Endothelial cell of umbilical vein (primary cell): Measurements from ENCODE around the gene ASAP2. TPM values are rescaled to one million over a fixed set of nuclear protein-coding genes. Genes with fewer than 3 reads are reported as not detected.

Experiments used
- BruUV-seq: library from RNA; stranded (reverse); fragments of 400-500 nt; replicated peaks from 2 replicates; lab custom pipeline; 2021; lab: Mats Ljungman, UMichigan
- CTCF ChIA-PET: fragments of 300-600, 350-600 bp; sonication (Branson Sonifier 250); formaldehyde crosslinking; loops from one replicate; lab custom pipeline; 2021; ENCODE audit warnings: antibody characterized with exemption, inconsistent platforms; lab: Charles Lee
- POLR2A ChIA-PET: fragments of 300-600, 350-600 bp; sonication (Branson Sonifier 250); formaldehyde crosslinking; loops from one replicate; lab custom pipeline; 2021; ENCODE audit warnings: antibody characterized with exemption, inconsistent platforms; lab: Charles Lee
- DNase-seq: peaks from one replicate; pipeline ENCODE4 v3.0.0-alpha.2; 2011; ENCODE audit warnings: low read depth, low spot score
- FAIRE-seq: peaks from 2 replicates; lab custom pipeline; 2011; peaks lifted over from hg19 to GRCh38; lab: Jason Lieb, UNC
- H2AFZ ChIP-seq: 2 replicates; pipeline ENCODE4 v1.6.0; 2012; ENCODE audit warnings: low read depth, low read length, control low read depth, inconsistent platforms
- H3K27ac ChIP-seq: 2 replicates; pipeline ENCODE4 v1.5.1; 2011; ENCODE audit warnings: low read depth, mild to moderate bottlenecking, control low read depth, low read length, moderate library complexity; ENCODE audit not compliant: insufficient read depth
- H3K27me3 ChIP-seq, 2 experiments: 2 replicates each; pipeline versions ENCODE4 v1.6.0 to v1.6.1; 2011; ENCODE audit warnings: low read length in 2 of 2, mixed read lengths in 1 of 2; ENCODE audit not compliant: control insufficient read depth in 2 of 2, insufficient read depth in 2 of 2
- H3K36me3 ChIP-seq, 2 experiments: 2 replicates in 1 of 2; 3 replicates in 1 of 2; pipeline ENCODE4 v1.5.1; 2011; ENCODE audit warnings: low read length in 2 of 2, mild to moderate bottlenecking in 1 of 2, moderate library complexity in 1 of 2; ENCODE audit not compliant: control insufficient read depth in 2 of 2, insufficient read depth in 2 of 2; ENCODE audit errors: extremely low read depth in 1 of 2
- H3K4me1 ChIP-seq: 3 replicates; pipeline ENCODE4 v1.5.1; 2011; ENCODE audit warnings: mild to moderate bottlenecking, low read length; ENCODE audit not compliant: control insufficient read depth, insufficient read depth; ENCODE audit errors: extremely low read depth
- H3K4me2 ChIP-seq: 2 replicates; pipeline ENCODE4 v1.6.1; 2011; ENCODE audit warnings: low read length, control low read depth, mixed read lengths; ENCODE audit not compliant: insufficient read depth
- H3K4me3 ChIP-seq, 3 experiments: fragments of 200-600 bp in 1 of 3; sonication (generic), shearing (Covaris generic) in 1 of 3; replicated peaks in 1 of 3; 2 replicates each; pipeline ENCODE4 v1.5.1; 2011 to 2016; ENCODE audit warnings: control low read depth in 3 of 3, low read length in 3 of 3, mild to moderate bottlenecking in 2 of 3, inconsistent platforms in 1 of 3, low read depth in 1 of 3, moderate library complexity in 1 of 3; ENCODE audit not compliant: insufficient read depth in 1 of 3
- H3K79me2 ChIP-seq: 2 replicates; pipeline ENCODE4 v1.6.0; 2012; ENCODE audit warnings: low read length, inconsistent platforms; ENCODE audit not compliant: control insufficient read depth, insufficient read depth
- H3K9ac ChIP-seq: replicated peaks from 2 replicates; pipeline ENCODE3; 2011; ENCODE audit warnings: low read length, control low read depth; ENCODE audit not compliant: insufficient read depth; ENCODE audit errors: extremely low read depth
- H3K9me1 ChIP-seq: replicated peaks from 3 replicates; pipeline ENCODE4 v1.6.0; 2011; ENCODE audit warnings: mild to moderate bottlenecking, low read length; ENCODE audit not compliant: control insufficient read depth, insufficient read depth; ENCODE audit errors: extremely low read depth
- H3K9me3 ChIP-seq: replicated peaks from 2 replicates; pipeline ENCODE4 v1.5.1; 2012; ENCODE audit warnings: low read length, inconsistent platforms; ENCODE audit not compliant: control insufficient read depth, insufficient read depth
- H4K20me1 ChIP-seq: replicated peaks from 2 replicates; pipeline ENCODE3; 2011; ENCODE audit warnings: mild to moderate bottlenecking, low read length; ENCODE audit not compliant: control insufficient read depth, insufficient read depth; ENCODE audit errors: extremely low read depth
- EZH2 ChIP-seq: IDR thresholded peaks from 2 replicates; pipeline ENCODE4 v1.6.1; 2012; ENCODE audit warnings: borderline replicate concordance, low read depth, mild to moderate bottlenecking, moderate library complexity, low read length, inconsistent platforms; ENCODE audit not compliant: severe bottlenecking
- FOS ChIP-seq: IDR thresholded peaks from 2 replicates; pipeline ENCODE4 v1.6.1; 2011; ENCODE audit warnings: mild to moderate bottlenecking, low read length, moderate library complexity, borderline replicate concordance; ENCODE audit not compliant: insufficient read depth
- GATA2 ChIP-seq: IDR thresholded peaks from 2 replicates; pipeline ENCODE4 v1.7.0; 2011; ENCODE audit warnings: low read depth, mild to moderate bottlenecking, moderate library complexity, mixed read lengths, low read length; ENCODE audit not compliant: insufficient read length, insufficient read depth
- JUN ChIP-seq: IDR thresholded peaks from 2 replicates; pipeline ENCODE4 v1.6.1; 2011; ENCODE audit warnings: borderline replicate concordance, low read depth; ENCODE audit not compliant: insufficient read length, insufficient read depth
- MYC ChIP-seq: IDR thresholded peaks from one replicate; pipeline ENCODE4 v1.6.1; 2011; ENCODE audit warnings: mild to moderate bottlenecking, low read depth, low read length
- POLR2A ChIP-seq: IDR thresholded peaks from 2 replicates; pipeline ENCODE4 v1.6.1; 2012; ENCODE audit warnings: low read depth, mild to moderate bottlenecking, control low read depth, low read length
- POLR2AphosphoS5 ChIP-seq: IDR thresholded peaks from 2 replicates; pipeline ENCODE4 v1.6.1; 2012; ENCODE audit warnings: low read depth, mild to moderate bottlenecking, control low read depth, low read length, moderate library complexity; ENCODE audit not compliant: insufficient read depth
- dilution Hi-C: fragments of 300-500 bp; cut with MboI; formaldehyde crosslinking; loops from one replicate; pipeline ENCODE4 v1.15.0; 2019; ENCODE audit warnings: low sequenced_read_pairs; ENCODE audit not compliant: extremely low pct_ligation_motif_present
- intact Hi-C: fragments of 100-400 bp; cut with micrococcal nuclease; formaldehyde crosslinking; loops from one replicate; pipeline ENCODE4 v1.10.0; 2022
- polyA plus RNA-seq, 4 experiments: library from polyadenylated mRNA; depleted of rRNA in 3 of 4; stranded (reverse) in 3 of 4; unstranded in 1 of 4; fragments of >200 nt; gene quantifications; 2 replicates each; pipeline versions ENCODE4 v1.2.1 to v1.2.3, GENCODE V29; 2011 to 2012; ENCODE audit warnings: missing spikeins in 1 of 4
- total RNA-seq: library from RNA; stranded (reverse); gene quantifications from 2 replicates; pipeline ENCODE4 v1.2.3, GENCODE V29; 2021
- TF ChIP-seq, protein P1 (sequence below), 2 donors: IDR thresholded peaks; 1 replicate in 1 of 2; 2 replicates in 1 of 2; pipeline ENCODE4 v1.5.1; 2011; ENCODE audit warnings: low read length in 2 of 2, mild to moderate bottlenecking in 2 of 2, moderate library complexity in 2 of 2, control low read depth in 1 of 2, inconsistent platforms in 1 of 2, low read depth in 1 of 2; ENCODE audit not compliant: insufficient read depth in 1 of 2; ENCODE audit errors: extremely low read depth in 1 of 2
- TF ChIP-seq, protein P2 (sequence below): IDR thresholded peaks from 2 replicates; pipeline ENCODE4 v1.6.1; 2011; ENCODE audit not compliant: insufficient read depth, insufficient read length

ASAP2 gene
- total and polyA plus RNA-seq, 2 donors (not counting 3 experiments of a cell fraction or from before 2014, with no cell fraction given): 31.1 to 79.2 TPM

DNA sequence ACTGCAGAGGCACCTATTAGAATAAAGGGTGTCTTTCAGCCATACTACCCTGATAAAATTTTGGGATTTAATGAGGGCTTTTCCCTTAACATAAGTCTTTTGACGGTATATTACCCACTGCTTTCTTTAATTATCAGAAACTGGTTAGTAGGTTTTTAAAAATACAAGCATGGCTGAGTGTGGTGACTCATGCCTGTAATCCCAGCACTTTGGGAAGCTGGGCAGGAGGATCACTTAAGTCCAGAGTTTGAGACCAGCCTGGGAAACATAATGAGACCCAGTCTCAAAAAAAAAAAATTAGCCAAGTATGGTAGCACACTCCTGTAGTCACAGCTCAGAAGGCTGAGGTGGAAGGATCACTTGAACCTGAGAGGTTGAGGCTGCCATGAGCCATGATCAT is 232.9 kb downstream of the ASAP2 start:
- Histone ChIP-seq H2AFZ (no peak overlapping the region), H3K9me3 (no peaks in the 10 kb centered on the region), H3K36me3 (peaks cover 11 to 17% of the 10 kb centered on the region in 2 experiments), H3K4me2 (no peak overlapping the region), H3K27me3 (no peaks in the 10 kb centered on the region), H3K79me2 (no peaks in the 10 kb centered on the region), H3K27ac (no peak overlapping the region), H4K20me1 (no peaks in the 10 kb centered on the region), H3K9me1 (no peaks in the 10 kb centered on the region), H3K4me3 (no peak overlapping the region), H3K9ac (no peak overlapping the region), H3K4me1 (no peaks in the 10 kb centered on the region)
- TF ChIP-seq, protein P1, sequence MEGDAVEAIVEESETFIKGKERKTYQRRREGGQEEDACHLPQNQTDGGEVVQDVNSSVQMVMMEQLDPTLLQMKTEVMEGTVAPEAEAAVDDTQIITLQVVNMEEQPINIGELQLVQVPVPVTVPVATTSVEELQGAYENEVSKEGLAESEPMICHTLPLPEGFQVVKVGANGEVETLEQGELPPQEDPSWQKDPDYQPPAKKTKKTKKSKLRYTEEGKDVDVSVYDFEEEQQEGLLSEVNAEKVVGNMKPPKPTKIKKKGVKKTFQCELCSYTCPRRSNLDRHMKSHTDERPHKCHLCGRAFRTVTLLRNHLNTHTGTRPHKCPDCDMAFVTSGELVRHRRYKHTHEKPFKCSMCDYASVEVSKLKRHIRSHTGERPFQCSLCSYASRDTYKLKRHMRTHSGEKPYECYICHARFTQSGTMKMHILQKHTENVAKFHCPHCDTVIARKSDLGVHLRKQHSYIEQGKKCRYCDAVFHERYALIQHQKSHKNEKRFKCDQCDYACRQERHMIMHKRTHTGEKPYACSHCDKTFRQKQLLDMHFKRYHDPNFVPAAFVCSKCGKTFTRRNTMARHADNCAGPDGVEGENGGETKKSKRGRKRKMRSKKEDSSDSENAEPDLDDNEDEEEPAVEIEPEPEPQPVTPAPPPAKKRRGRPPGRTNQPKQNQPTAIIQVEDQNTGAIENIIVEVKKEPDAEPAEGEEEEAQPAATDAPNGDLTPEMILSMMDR (IDR thresholded peaks at IDR 0.05; ENCODE audit: extremely low read depth in 1 of 2, insufficient read depth in 1 of 2, low read depth in 1 of 2, low read length in 2 of 2): no peak
- TF ChIP-seq MYC (no peak), POLR2A (no peak), GATA2 (no peak), EZH2 (no peak)
- intact Hi-C loops (no loop called here), dilution Hi-C loops (no loop called here)
- BruUV-seq: no TSS peak
- POLR2A ChIA-PET: no interaction called here
- no peak for DNase-seq
- peak; percentile 68 for FAIRE-seq
- CTCF ChIA-PET: no interaction called here

DNA sequence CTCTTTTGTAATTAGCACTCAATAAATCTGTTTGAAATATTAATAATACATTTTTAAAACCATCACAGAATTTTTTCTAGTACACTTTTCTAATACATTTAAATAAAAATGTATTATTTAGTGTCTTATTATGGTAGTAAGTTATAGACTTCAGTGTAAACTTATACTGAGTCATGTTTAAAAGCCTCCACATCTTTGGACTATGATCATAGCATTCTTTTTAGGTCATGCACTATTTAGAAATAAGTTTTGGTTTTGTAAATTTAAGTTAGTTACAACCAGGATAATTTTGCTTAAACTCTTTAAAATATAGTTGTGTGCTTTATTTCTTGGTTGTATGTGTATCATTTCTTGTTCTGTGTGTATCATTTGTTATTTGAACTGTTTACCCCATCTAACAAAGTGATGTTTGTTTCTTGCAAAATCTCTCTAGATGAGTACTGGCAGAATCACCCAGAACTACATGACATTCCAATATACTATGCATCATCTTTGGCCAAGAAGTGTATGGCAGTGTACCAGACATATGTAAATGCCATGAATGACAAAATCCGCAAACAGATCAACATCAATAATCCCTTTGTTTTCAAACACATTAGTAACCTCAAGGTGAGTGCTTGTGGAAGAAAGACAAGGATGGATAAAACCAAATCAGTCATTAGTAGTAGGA is 233.6 kb downstream of the ASAP2 start:
- no peak overlapping the region for H2AFZ ChIP-seq
- intact Hi-C loops: no loop called here
- TF ChIP-seq EZH2: no peak
- TF ChIP-seq, protein P2, sequence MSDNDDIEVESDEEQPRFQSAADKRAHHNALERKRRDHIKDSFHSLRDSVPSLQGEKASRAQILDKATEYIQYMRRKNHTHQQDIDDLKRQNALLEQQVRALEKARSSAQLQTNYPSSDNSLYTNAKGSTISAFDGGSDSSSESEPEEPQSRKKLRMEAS: no peak
- TF ChIP-seq MYC: no peak
- no peak for TF ChIP-seq POLR2A
- no peak for TF ChIP-seq GATA2
- TF ChIP-seq, protein P1 (IDR thresholded peaks at IDR 0.05; ENCODE audit: extremely low read depth in 1 of 2, insufficient read depth in 1 of 2, low read depth in 1 of 2, low read length in 2 of 2): no peak
- no peak for TF ChIP-seq JUN
- TF ChIP-seq FOS: no peak
- TF ChIP-seq POLR2AphosphoS5: no peak
- H3K9ac ChIP-seq: no peak overlapping the region
- ChIA-PET CTCF (no interaction called here), POLR2A (no interaction called here)
- no peak overlapping the region for H3K4me3 ChIP-seq
- H3K9me1 ChIP-seq: no peaks in the 10 kb centered on the region
- H3K27ac ChIP-seq: no peak overlapping the region
- H4K20me1 ChIP-seq: no peaks in the 10 kb centered on the region
- dilution Hi-C loops: no loop called here
- H3K9me3 ChIP-seq: no peaks in the 10 kb centered on the region
- FAIRE-seq (peak; percentile 43), DNase-seq (no peak)
- peaks cover 11 to 15% of the 10 kb centered on the region in 2 experiments for H3K36me3 ChIP-seq
- no peak overlapping the region for H3K4me2 ChIP-seq
- H3K4me1 ChIP-seq: no peaks in the 10 kb centered on the region
- H3K79me2 ChIP-seq: no peaks in the 10 kb centered on the region
- no peaks in the 10 kb centered on the region for H3K27me3 ChIP-seq
- BruUV-seq: no TSS peak
